MM.1S (cell line): ENCODE data around the gene SHISA7.

ENCODE experiments used
- DNase-seq: peaks from one replicate; pipeline ENCODE4 v3.0.0-alpha.2; 2015
- H2AFZ ChIP-seq: fragments of 300-600 bp; sonication (generic); 2 replicates; pipeline ENCODE4 v1.6.0; 2016; ENCODE audit warnings: antibody characterized with exemption, low read length
- H3F3A ChIP-seq: fragments of 300-600 bp; sonication (generic); 2 replicates; pipeline ENCODE4 v1.6.1; 2016; ENCODE audit warnings: mild to moderate bottlenecking, antibody characterized with exemption, low read length, moderate library complexity, mixed read lengths; ENCODE audit not compliant: insufficient read depth
- H3K27ac ChIP-seq: fragments of 300-600 bp; sonication (generic); 2 replicates; pipeline ENCODE4 v1.5.1; 2016; ENCODE audit warnings: mild to moderate bottlenecking, low read length
- H3K27me3 ChIP-seq: fragments of 300-600 bp; sonication (generic); replicated peaks from 2 replicates; pipeline ENCODE4 v1.6.0; 2016; ENCODE audit warnings: low read length; ENCODE audit not compliant: insufficient read depth
- H3K36me3 ChIP-seq: fragments of 300-600 bp; sonication (generic); replicated peaks from 2 replicates; pipeline ENCODE4 v1.6.1; 2016; ENCODE audit warnings: mild to moderate bottlenecking, low read length, mixed read lengths; ENCODE audit not compliant: insufficient read depth
- H3K4me1 ChIP-seq: fragments of 300-600 bp; sonication (generic); 2 replicates; pipeline ENCODE4 v1.6.1; 2016; ENCODE audit warnings: low read length, mixed read lengths
- H3K4me2 ChIP-seq: fragments of 300-600 bp; sonication (generic); 2 replicates; pipeline ENCODE4 v1.6.0; 2016; ENCODE audit warnings: low read depth, low read length
- H3K4me3 ChIP-seq: fragments of 300-600 bp; sonication (generic); 2 replicates; pipeline ENCODE4 v1.5.1; 2016; ENCODE audit warnings: low read length, mixed read lengths
- H3K79me2 ChIP-seq: fragments of 300-600 bp; sonication (generic); 2 replicates; pipeline ENCODE4 v1.6.1; 2016; ENCODE audit warnings: mixed run types, low read length, mixed read lengths
- H3K9ac ChIP-seq: fragments of 300-600 bp; sonication (generic); 2 replicates; pipeline ENCODE4 v1.6.1; 2016; ENCODE audit warnings: low read length, mixed read lengths
- H3K9me2 ChIP-seq: fragments of 300-600 bp; sonication (generic); replicated peaks from 2 replicates; pipeline ENCODE4 v1.6.1; 2016; ENCODE audit warnings: mild to moderate bottlenecking, low read length, mixed read lengths; ENCODE audit not compliant: insufficient read depth
- H3K9me3 ChIP-seq: fragments of 300-600 bp; sonication (generic); replicated peaks from 2 replicates; pipeline ENCODE4 v1.6.1; 2016; ENCODE audit warnings: mild to moderate bottlenecking, low read length, mixed read lengths; ENCODE audit not compliant: insufficient read depth
- H4K20me1 ChIP-seq: fragments of 300-600 bp; sonication (generic); 2 replicates; pipeline ENCODE4 v1.6.1; 2016; ENCODE audit warnings: mild to moderate bottlenecking, low read length, moderate library complexity, mixed read lengths; ENCODE audit not compliant: insufficient read depth
- EZH2 ChIP-seq: fragments of 300-600 bp; sonication (generic); optimal IDR thresholded peaks from 2 replicates; pipeline ENCODE3; 2017; ENCODE audit warnings: low read depth, mild to moderate bottlenecking, antibody characterized with exemption, low read length, mixed read lengths
- EZH2phosphoT487 ChIP-seq: fragments of 300-600 bp; sonication (generic); IDR thresholded peaks from 2 replicates; pipeline ENCODE4 v1.6.1; 2018; ENCODE audit warnings: antibody characterized with exemption, low read length
- TF ChIP-seq, protein P1 (sequence below): fragments of 300-600 bp; sonication (generic); IDR thresholded peaks from 2 replicates; pipeline ENCODE4 v1.5.1; 2016; ENCODE audit warnings: antibody characterized with exemption, low read length, mixed read lengths

SHISA7 gene

DNA sequence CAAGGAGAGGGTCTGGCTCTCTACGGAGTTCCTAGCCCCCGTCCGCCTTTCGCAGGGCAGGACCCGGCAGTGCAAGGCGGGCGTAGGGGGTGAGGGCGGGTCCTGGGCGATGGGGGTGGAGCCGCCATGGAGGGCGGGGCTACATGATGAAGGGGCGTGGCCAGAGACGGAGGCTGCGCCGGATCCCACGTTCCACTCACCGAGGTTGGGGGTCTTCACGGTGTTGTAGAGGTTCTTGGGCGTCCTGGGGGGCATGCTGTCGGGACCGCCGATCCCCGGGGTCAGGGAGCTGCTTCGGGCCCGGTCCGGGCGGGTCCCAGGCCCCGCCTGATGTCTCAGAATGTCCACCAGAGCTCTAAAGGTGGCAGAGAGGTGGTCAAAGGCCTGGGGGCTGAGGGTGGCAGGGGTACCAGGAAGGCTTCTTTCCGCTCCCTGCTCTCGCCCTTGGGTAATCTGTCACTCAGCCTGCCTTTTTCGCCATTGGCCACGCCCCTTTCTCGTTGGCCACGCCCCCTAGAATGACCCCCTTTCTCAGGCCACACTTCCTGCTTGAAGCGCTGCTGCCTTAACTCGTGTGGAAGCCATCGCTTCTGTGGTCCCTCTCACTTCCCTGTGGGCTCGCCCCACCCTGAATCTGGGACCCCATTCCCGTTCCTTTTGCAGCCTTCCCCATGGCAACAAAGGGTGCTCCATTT lies 2.5 kb downstream of the SHISA7 start:
- no peak for DNase-seq

DNA sequence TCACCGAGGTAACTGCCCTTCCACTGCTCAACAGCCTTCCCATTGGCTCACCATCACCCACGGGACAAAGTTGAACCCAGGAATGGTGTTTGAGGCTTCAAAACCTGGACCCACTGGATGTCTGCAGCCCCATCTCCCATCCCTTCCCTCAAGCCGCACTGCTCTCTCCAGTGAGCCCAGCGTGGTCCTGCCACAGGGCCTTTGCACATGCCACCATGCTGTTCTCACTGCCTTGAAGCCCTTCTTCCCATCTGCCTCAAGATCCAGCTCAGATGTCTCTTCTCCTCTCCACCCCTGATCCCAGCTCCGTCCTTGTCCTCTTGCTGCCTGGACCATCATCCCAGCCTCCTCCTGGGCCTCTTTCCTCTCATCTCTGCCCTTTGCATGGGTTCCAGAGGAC lies 4.0 kb downstream of the SHISA7 start:
- Histone ChIP-seq H3F3A (no peaks in the 10 kb centered on the region), H3K4me3 (no peak overlapping the region), H3K4me2 (no peak overlapping the region), H3K27ac (no peak overlapping the region), H4K20me1 (no peaks in the 10 kb centered on the region), H3K4me1 (no peaks in the 10 kb centered on the region), H2AFZ (no peak overlapping the region), H3K27me3 (peaks cover 42% of the 10 kb centered on the region), H3K36me3 (no peaks in the 10 kb centered on the region), H3K9me3 (no peaks in the 10 kb centered on the region), H3K79me2 (no peaks in the 10 kb centered on the region), H3K9me2 (no peaks in the 10 kb centered on the region), H3K9ac (no peak overlapping the region)
- no peak for TF ChIP-seq EZH2phosphoT487
- TF ChIP-seq, protein P1, sequence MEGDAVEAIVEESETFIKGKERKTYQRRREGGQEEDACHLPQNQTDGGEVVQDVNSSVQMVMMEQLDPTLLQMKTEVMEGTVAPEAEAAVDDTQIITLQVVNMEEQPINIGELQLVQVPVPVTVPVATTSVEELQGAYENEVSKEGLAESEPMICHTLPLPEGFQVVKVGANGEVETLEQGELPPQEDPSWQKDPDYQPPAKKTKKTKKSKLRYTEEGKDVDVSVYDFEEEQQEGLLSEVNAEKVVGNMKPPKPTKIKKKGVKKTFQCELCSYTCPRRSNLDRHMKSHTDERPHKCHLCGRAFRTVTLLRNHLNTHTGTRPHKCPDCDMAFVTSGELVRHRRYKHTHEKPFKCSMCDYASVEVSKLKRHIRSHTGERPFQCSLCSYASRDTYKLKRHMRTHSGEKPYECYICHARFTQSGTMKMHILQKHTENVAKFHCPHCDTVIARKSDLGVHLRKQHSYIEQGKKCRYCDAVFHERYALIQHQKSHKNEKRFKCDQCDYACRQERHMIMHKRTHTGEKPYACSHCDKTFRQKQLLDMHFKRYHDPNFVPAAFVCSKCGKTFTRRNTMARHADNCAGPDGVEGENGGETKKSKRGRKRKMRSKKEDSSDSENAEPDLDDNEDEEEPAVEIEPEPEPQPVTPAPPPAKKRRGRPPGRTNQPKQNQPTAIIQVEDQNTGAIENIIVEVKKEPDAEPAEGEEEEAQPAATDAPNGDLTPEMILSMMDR = no peak
- no peak for TF ChIP-seq EZH2
- no peak for DNase-seq

More for the DNA sequence above, 2.5 kb downstream of the SHISA7 start:
- no peaks in the 10 kb centered on the region for H3K4me1 ChIP-seq
- no peak overlapping the region for H3K4me2 ChIP-seq
- TF ChIP-seq EZH2 (no peak), EZH2phosphoT487 (no peak)
- TF ChIP-seq, protein P1 = no peak
- no peaks in the 10 kb centered on the region for H3K79me2 ChIP-seq
- no peak overlapping the region for H2AFZ ChIP-seq
- H3K36me3 ChIP-seq = no peaks in the 10 kb centered on the region
- no peak overlapping the region for H3K27ac ChIP-seq
- no peaks in the 10 kb centered on the region for H4K20me1 ChIP-seq
- no peak overlapping the region for H3K9ac ChIP-seq
- H3K9me2 ChIP-seq = no peaks in the 10 kb centered on the region
- no peaks in the 10 kb centered on the region for H3K9me3 ChIP-seq
- H3K4me3 ChIP-seq = no peak overlapping the region
- no peaks in the 10 kb centered on the region for H3F3A ChIP-seq
- peaks cover 57% of the 10 kb centered on the region for H3K27me3 ChIP-seq

DNA sequence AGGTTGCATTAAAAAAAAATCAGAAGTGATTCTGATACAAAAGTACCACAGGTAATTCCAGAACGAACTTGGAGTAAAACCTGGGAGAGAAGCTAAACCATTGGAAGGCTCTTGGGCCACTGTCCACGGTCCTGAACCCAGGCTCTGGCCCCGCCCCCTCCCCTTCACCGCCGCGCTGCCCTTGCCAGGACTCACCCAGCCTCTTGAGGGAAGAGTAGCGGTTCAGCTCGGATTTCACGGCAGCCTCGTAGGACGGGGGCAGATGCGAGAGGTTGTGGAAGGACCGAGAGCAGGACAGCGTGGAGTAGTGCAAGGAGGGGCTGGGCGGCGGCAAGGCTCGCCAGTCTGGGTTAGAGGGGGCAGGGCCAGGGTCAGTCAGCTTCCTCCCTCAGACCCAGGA lies 5.7 kb downstream of the SHISA7 start:
- peak; percentile 48 for DNase-seq
- no peaks in the 10 kb centered on the region for H4K20me1 ChIP-seq
- no peaks in the 10 kb centered on the region for H3K36me3 ChIP-seq
- no peaks in the 10 kb centered on the region for H3K4me1 ChIP-seq
- H3K79me2 ChIP-seq = no peaks in the 10 kb centered on the region
- no peak overlapping the region for H3K4me2 ChIP-seq
- no peaks in the 10 kb centered on the region for H3F3A ChIP-seq
- TF ChIP-seq, protein P1 = no peak
- TF ChIP-seq EZH2 (no peak), EZH2phosphoT487 (no peak)
- H3K4me3 ChIP-seq = no peak overlapping the region
- no peak overlapping the region for H2AFZ ChIP-seq
- no peaks in the 10 kb centered on the region for H3K9me3 ChIP-seq
- no peaks in the 10 kb centered on the region for H3K9me2 ChIP-seq
- peaks cover 36% of the 10 kb centered on the region for H3K27me3 ChIP-seq
- no peak overlapping the region for H3K9ac ChIP-seq
- H3K27ac ChIP-seq = no peak overlapping the region
